Measurements from ENCODE around the gene TNRC18. TPM values are rescaled to one million over a fixed set of nuclear protein-coding genes. Genes with fewer than 3 reads are reported as not detected.

The TNRC18 gene
- total and polyA plus RNA-seq, 9 of the 15 experiments (the other 6 are each of a cell fraction or from before 2014, with no cell fraction given): 0.03 to 43.2 (median 18.0) TPM

GRCh38 chr7:5425507-5426225, 2.0 kb upstream of the TNRC18 start (continued):
- TF ChIP-seq FOXM1 (IDR thresholded peaks at IDR 0.05; ENCODE audit: low read depth) (peak; percentile 63; the same call in 1 of the 2 replicates), FOXM1 (CRISPR knock-in tag; IDR thresholded peaks at IDR 0.05; ENCODE audit: low read depth) (no peak), EWSR1 (IDR thresholded peaks at IDR 0.05; ENCODE audit: borderline replicate concordance, low read depth, partially characterized antibody) (no peak), NONO (IDR thresholded peaks at IDR 0.05; ENCODE audit: low read depth in 2 of 2, low read length in 1 of 2) (0 out of 4 replicates have a peak, but pooled peaks of 1 of the 2 experiments have one; percentile 4), RBFOX2 (IDR thresholded peaks at IDR 0.05; ENCODE audit: low read depth, low read length) (peak; percentile 76), BHLHE40 (IDR thresholded peaks at IDR 0.05; ENCODE audit: low read length) (peak; percentile 5; the same call in 1 of the 2 replicates), POLR2AphosphoS5 (IDR thresholded peaks at IDR 0.05; ENCODE audit: control insufficient read depth, insufficient read depth, low read depth, low read length) (peak; percentile 65; the same call in 1 of the 2 replicates), RCOR1 (IDR thresholded peaks at IDR 0.05; ENCODE audit: borderline replicate concordance in 1 of 2, low read depth in 2 of 2, low read length in 2 of 2) (0 out of 4 replicates have a peak, but pooled peaks of 1 of the 2 experiments have one; percentile 16), PML (IDR thresholded peaks at IDR 0.05; ENCODE audit: low read length) (peak; percentile 48; the same call in 1 of the 2 replicates), ZSCAN32 (CRISPR knock-in tag; IDR thresholded peaks at IDR 0.05) (peak; percentile 51; the same call in 1 of the 2 replicates), ESRRA (IDR thresholded peaks at IDR 0.05; ENCODE audit: borderline replicate concordance, low read depth) (peak; percentile 75), SAFB2 (IDR thresholded peaks at IDR 0.05; ENCODE audit: borderline replicate concordance, low read depth, low read length, severe bottlenecking) (no peak), HDAC2 (IDR thresholded peaks at IDR 0.05) (peak; percentile 66; the same call in 1 of the 2 replicates), TRIM28 (IDR thresholded peaks at IDR 0.05) (no peak), ARNT (IDR thresholded peaks at IDR 0.05) (peak in 1 of 2 experiments; percentile 67; a peak in 2 of 4 replicates), YY1 (IDR thresholded peaks at IDR 0.05; ENCODE audit: borderline replicate concordance in 1 of 3, control insufficient read depth in 1 of 3, extremely low read depth in 1 of 3, insufficient read depth in 3 of 3, insufficient read length in 1 of 3, insufficient replicate concordance in 2 of 3, low read depth in 1 of 3, low read length in 2 of 3) (peak in 2 of 3 experiments; percentile 19 to 42), TBL1XR1 (IDR thresholded peaks at IDR 0.05; ENCODE audit: low read length in 2 of 2) (peak in 1 of 2 experiments; percentile 65; a peak in 2 of 4 replicates), CBFB (CRISPR knock-in tag; IDR thresholded peaks at IDR 0.05) (no peak), NRF1 (conservative IDR thresholded peaks at IDR 0.05 in 1 of 2, IDR thresholded peaks at IDR 0.05 in 1 of 2) (peak; percentile 77 to 81), RBM25 (IDR thresholded peaks at IDR 0.05; ENCODE audit: low read depth, low read length, severe bottlenecking) (peak; percentile 95), CHD4 (IDR thresholded peaks at IDR 0.05; ENCODE audit: insufficient read depth, insufficient replicate concordance, low read depth, low read length, poor library complexity, severe bottlenecking) (no peak), RAD51 (IDR thresholded peaks at IDR 0.05; ENCODE audit: borderline replicate concordance, low read depth) (peak; percentile 41), EGR1 (conservative IDR thresholded peaks at IDR 0.05) (peak; percentile 97), MTA3 (IDR thresholded peaks at IDR 0.05; ENCODE audit: borderline replicate concordance) (peak; percentile 45), ZBTB26 (CRISPR knock-in tag; IDR thresholded peaks at IDR 0.05) (peak; percentile 47; the same call in 1 of the 2 replicates), MIER1 (IDR thresholded peaks at IDR 0.05; ENCODE audit: low read depth) (peak; percentile 100), ZNF175 (CRISPR knock-in tag; IDR thresholded peaks at IDR 0.05; ENCODE audit: low read depth) (no peak), SMARCA5 (IDR thresholded peaks at IDR 0.05) (peak; percentile 97)
